GM18867 (cell line): ENCODE results near the gene TTC36.
"Not testable (repeated sequence)": the region's sequence is repeated elsewhere in the genome, so short reads cannot be mapped to it uniquely, and the experiment has no call there.

ENCODE experiments used
- ATAC-seq: cut with Tn5 transposase; IDR thresholded peaks from one replicate; pipeline ENCODE4 v1.9.1; 2021; ENCODE audit warnings: mild to moderate bottlenecking, moderate library complexity; ENCODE audit not compliant: unreplicated experiment

TTC36 gene

GRCh38 chr11:118531597-118532084 is 4.4 kb downstream of the TTC36 start:
- ATAC-seq, result no peak

GRCh38 chr11:118532091-118532490 is 4.8 kb downstream of the TTC36 start:
- no peak for ATAC-seq

DNA sequence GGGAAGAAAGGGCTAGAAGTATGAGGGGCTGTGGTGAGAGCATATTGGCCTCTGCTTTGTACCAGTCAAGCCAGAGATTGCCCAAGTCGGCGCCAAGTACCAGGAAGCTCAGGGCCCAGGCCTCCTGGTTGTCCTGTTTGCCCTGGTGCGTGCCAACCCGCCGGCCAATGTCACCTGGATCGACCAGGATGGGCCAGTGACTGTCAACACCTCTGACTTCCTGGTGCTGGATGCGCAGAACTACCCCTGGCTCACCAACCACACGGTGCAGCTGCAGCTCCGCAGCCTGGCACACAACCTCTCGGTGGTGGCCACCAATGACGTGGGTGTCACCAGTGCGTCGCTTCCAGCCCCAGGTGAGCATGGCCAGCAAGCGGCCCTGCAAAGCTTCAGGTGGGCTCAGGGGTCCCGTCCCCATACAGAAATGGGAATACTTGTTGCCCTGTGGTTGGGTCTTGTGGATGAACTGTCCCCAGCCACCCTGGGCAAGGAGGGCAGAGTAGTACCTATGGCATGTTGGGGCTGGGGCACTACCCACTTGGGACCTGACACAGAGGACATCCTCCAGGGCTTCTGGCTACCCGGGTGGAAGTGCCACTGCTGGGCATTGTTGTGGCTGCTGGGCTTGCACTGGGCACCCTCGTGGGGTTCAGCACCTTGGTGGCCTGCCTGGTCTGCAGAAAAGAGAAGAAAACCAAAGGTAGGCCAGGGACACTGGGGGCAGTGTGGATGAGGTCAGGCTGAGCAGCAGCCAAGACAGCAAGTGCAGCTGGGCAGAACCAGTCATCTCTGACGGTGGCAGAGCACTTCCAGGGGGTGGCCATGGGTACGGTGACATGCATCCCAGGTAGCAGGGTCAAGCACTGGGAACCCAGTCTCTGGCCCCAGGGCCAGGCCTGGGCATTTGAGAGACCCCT is 5.8 kb downstream of the TTC36 start:
- ATAC-seq, result no peak

- no peak for ATAC-seq
These were observed 6.8 kb downstream of the TTC36 start for GRCh38 chr11:118533769-118534729.

DNA sequence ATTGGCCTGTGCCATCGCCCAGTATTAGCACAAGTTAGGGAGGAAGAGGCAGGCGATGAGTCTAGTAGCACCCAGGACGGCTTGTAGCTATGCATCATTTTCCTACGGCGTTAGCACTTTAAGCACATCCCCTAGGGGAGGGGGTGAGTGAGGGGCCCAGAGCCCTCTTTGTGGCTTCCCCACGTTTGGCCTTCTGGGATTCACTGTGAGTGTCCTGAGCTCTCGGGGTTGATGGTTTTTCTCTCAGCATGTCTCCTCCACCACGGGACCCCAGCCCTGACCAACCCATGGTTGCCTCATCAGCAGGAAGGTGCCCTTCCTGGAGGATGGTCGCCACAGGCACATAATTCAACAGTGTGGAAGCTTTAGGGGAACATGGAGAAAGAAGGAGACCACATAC is 8.0 kb downstream of the TTC36 start:
- ATAC-seq, result no peak

DNA sequence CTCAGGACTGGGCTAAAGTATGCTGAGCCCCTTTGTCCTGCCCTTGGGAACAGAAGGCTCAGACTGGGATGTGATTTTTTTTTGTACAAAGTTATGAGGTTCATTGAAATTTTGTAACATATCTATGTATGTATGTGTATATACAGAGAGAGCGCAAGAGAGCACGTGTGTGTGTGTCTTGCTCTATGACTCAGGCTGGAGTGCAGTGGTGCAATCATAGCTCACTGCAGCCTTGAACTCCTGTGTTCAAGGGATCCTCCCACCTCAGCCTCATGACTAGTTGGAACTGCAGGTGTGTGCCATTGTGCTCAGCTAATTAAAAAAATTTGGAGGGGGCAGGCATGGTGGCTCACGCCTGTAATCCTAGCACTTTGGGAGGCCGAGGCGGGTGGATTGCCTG is 9.5 kb downstream of the TTC36 start:
- no peak for ATAC-seq

- no peak for ATAC-seq
These were observed 10.2 kb downstream of the TTC36 start for GRCh38 chr11:118537409-118537980.

- ATAC-seq, result no peak
These were observed 16.9 kb downstream of the TTC36 start for GRCh38 chr11:118544010-118544646.

GRCh38 chr11:118544647-118545010 is 17.4 kb downstream of the TTC36 start:
- no peak for ATAC-seq

DNA sequence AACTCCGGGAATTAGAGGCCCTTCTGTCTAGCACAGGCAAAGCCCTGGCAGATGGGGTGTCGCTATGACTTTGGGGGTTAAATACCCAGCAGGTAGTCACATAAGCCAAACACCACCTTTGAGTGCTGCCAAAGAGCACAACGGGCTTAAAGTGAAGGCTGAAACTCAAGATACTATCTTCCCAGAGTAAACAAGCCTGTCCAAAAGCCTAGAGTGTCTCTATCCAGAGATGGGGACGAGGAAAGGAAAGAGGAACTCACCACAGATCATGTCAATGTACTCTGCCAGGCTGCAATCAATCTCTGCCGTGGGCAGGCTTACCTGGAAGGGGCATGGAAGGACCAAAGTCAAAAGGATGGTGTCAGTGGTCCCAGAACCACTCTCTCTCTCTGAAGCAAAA is 18.3 kb downstream of the TTC36 start:
- no peak for ATAC-seq

GRCh38 chr11:118547132-118547531 is 19.9 kb downstream of the TTC36 start:
- ATAC-seq, result no peak

DNA sequence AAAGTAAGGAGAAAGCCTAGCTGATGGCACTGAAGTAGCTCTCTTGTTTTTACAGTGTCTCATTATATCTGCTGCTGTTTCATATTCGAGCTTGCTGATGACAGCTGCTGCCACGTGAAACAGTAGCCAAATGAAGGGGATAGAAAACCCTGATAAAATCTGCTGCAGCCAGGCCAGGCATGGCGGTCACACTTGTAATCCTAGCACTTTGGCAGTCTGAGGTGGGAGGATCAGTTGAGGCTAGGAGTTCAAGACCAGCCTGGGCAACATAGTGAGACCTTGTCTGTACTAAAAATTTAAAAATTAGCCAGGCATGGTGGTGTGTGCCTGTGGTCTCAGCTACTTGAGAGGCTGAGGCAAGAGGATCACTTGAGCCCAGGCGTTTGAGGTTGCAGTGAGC is 25.1 kb downstream of the TTC36 start:
- ATAC-seq, result no peak

GRCh38 chr11:118560806-118561205 is 33.5 kb downstream of the TTC36 start:
- no peak for ATAC-seq

- ATAC-seq, result no peak
These were observed 37.8 kb downstream of the TTC36 start for GRCh38 chr11:118565051-118565450.

GRCh38 chr11:118569670-118570069 is 42.4 kb downstream of the TTC36 start:
- ATAC-seq, result no peak

GRCh38 chr11:118570787-118571186 is 43.5 kb downstream of the TTC36 start:
- no peak for ATAC-seq

DNA sequence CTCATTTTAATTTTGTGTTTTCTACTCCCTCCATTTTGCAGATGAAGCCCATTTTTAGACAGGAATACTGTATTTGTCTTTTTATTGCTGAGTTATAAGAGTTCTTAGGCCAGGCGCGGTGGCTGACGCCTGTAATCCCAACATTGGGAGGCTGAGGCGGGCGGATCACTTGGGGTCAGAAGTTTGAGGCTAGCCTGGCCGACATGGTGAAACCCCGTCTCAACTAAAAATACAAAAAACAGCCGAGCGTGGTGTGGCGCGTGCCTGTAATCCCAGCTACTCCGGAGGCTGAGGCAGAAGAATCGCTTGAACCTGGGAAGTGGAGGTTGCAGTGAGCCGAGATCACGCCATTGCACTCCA is 44.4 kb downstream of the TTC36 start:
- not testable (repeated sequence) for ATAC-seq

DNA sequence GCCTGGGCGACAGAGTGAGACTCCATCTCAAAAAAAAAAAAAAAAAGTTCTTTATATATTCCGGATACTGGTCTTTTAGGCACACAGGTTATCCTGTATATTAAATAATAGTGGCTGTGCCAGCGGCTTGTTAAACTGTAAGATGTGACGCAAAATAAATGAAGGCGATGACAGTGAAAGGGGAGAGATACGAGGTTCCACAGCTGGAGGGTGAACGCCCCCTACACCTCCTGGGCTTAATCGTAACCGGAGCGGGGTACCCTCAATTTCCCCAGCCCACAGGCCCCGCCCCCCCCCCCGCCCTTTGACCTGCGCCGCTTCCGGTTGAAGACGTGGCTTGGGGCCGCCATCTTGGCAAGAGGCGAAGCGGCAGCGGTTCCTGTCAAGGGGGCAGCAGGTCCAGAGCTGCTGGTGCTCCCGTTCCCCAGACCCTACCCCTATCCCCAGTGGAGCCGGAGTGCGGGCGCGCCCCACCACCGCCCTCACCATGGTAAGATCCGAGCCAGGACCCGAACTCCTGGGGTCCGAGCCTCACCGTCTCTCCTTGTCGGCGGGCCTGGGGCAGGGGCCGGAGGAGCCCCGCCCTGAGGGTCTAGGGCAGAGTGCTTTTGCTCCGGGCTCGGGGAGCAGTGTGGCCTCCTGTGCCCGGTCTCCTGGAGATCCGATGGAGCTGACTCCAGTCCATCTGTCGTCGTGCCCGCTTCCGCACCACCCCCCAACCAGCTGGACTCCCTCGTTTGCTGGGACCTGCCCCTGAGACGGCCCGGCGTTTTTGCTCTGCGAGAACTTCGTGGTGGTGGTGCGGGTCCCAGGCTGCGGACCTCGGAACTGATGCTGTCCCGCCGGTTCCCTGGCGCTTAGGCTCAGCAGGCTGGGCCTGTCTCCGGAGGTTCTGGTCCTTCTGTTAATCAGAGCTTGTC is 45.0 kb downstream of the TTC36 start, which contains the start of gene ARCN1:
ARCN1 (plus strand) TSS at position 349 of the 920 bp plus-strand sequence; CDS start at position 488, 139 bp downstream.
- peak; percentile 69 for ATAC-seq

GRCh38 chr11:118572981-118573550 is 45.8 kb downstream of the TTC36 start:
- peak; percentile 24 for ATAC-seq
